OCI-LY7 (cell line): ENCODE results near the gene ITPRIP. TPM values are rescaled to one million over a fixed set of nuclear protein-coding genes. Genes with fewer than 3 reads are reported as not detected.

Experiments used
- BruUV-seq: library from RNA; stranded (reverse); fragments of 400-500 nt; replicated peaks from 2 replicates; lab custom pipeline; 2021; lab: Mats Ljungman, UMichigan
- CTCF ChIA-PET: fragments of 300-600 bp; sonication (Branson Sonifier 250); formaldehyde crosslinking; loops from one replicate; lab custom pipeline; 2022; ENCODE audit warnings: antibody characterized with exemption; ENCODE audit not compliant: unreplicated experiment; lab: Charles Lee
- POLR2A ChIA-PET: fragments of 300-600 bp; sonication (Branson Sonifier 250); formaldehyde crosslinking; loops from one replicate; lab custom pipeline; 2022; ENCODE audit warnings: antibody characterized with exemption; lab: Charles Lee
- DNase-seq: peaks from one replicate; pipeline ENCODE4 v3.0.0-alpha.2; 2015; ENCODE audit warnings: low spot score
- H2AFZ ChIP-seq: fragments of 200-600 bp; sonication (generic), shearing (Covaris generic); 2 replicates; pipeline ENCODE4 v1.6.1; 2014; ENCODE audit warnings: mild to moderate bottlenecking, antibody characterized with exemption, low read length, moderate library complexity
- H3K27ac ChIP-seq: fragments of 200-600 bp; sonication (generic); 2 replicates; pipeline ENCODE4 v1.5.1; 2014; ENCODE audit warnings: mixed run types, low read depth, mild to moderate bottlenecking, moderate library complexity, low read length, inconsistent platforms; ENCODE audit not compliant: poor library complexity, severe bottlenecking
- H3K36me3 ChIP-seq: fragments of 200-600 bp; sonication (generic); 2 replicates; pipeline ENCODE4 v1.6.1; 2014; ENCODE audit warnings: mild to moderate bottlenecking, antibody characterized with exemption, low read length, moderate library complexity, mixed read lengths; ENCODE audit not compliant: insufficient read depth
- H3K4me1 ChIP-seq: fragments of 200-600 bp; sonication (generic); 2 replicates; pipeline ENCODE4 v1.5.1; 2014; ENCODE audit warnings: mild to moderate bottlenecking, low read length; ENCODE audit not compliant: insufficient read depth, poor library complexity, severe bottlenecking
- H3K4me2 ChIP-seq: fragments of 200-600 bp; sonication (generic); 2 replicates; pipeline ENCODE4 v1.6.1; 2014; ENCODE audit warnings: mild to moderate bottlenecking, low read length
- H3K4me3 ChIP-seq: fragments of 200-600 bp; sonication (generic); 2 replicates; pipeline ENCODE4 v1.5.1; 2014; ENCODE audit warnings: mild to moderate bottlenecking, low read depth, low read length; ENCODE audit not compliant: poor library complexity, severe bottlenecking
- H3K79me2 ChIP-seq: fragments of 200-600 bp; sonication (generic); 2 replicates; pipeline ENCODE4 v1.6.1; 2016; ENCODE audit warnings: low read depth, mild to moderate bottlenecking, low read length, moderate library complexity, mixed read lengths; ENCODE audit not compliant: insufficient read depth
- H3K9me2 ChIP-seq: fragments of 200-600 bp; sonication (generic); 2 replicates; pipeline ENCODE4 v1.6.1; 2016; ENCODE audit warnings: mild to moderate bottlenecking, low read length, mixed read lengths; ENCODE audit not compliant: insufficient read depth
- H3K9me3 ChIP-seq: fragments of 200-600 bp; sonication (generic); 2 replicates; pipeline ENCODE4 v1.6.1; 2014; ENCODE audit warnings: mild to moderate bottlenecking, mixed run types, low read length, mixed read lengths
- H4K20me1 ChIP-seq: fragments of 200-600 bp; sonication (generic); 2 replicates; pipeline ENCODE4 v1.6.1; 2014; ENCODE audit warnings: mild to moderate bottlenecking, antibody characterized with exemption, low read length, moderate library complexity, mixed read lengths; ENCODE audit not compliant: insufficient read depth
- CTCF ChIP-seq: fragments of 200-600 bp; sonication (generic); conservative IDR thresholded peaks from 2 replicates; pipeline ENCODE4 v1.5.1; 2014; ENCODE audit warnings: mild to moderate bottlenecking, antibody characterized with exemption, low read length, moderate library complexity, mixed read lengths
- EZH2phosphoT487 ChIP-seq: fragments of 200-600 bp; sonication (generic); IDR thresholded peaks from 2 replicates; pipeline ENCODE4 v1.6.1; 2018; ENCODE audit warnings: low read depth, borderline replicate concordance, mild to moderate bottlenecking, mixed run types, antibody characterized with exemption, low read length, moderate library complexity, mixed read lengths
- intact Hi-C: fragments of 100-400 bp; cut with micrococcal nuclease; formaldehyde crosslinking; loops from one replicate; pipeline ENCODE4 v1.10.0; 2022; ENCODE audit not compliant: unreplicated experiment
- total RNA-seq, 2 experiments: library from RNA; depleted of rRNA in 1 of 2; stranded (reverse); fragments of >200 nt in 1 of 2; shearing (Covaris generic) in 1 of 2; gene quantifications; 2 replicates each; pipeline ENCODE4 v1.2.3, GENCODE V29; 2014 to 2022

ITPRIP gene
- total RNA-seq, 2 experiments from 2014 or later, result 6.0 to 18.0 TPM

DNA sequence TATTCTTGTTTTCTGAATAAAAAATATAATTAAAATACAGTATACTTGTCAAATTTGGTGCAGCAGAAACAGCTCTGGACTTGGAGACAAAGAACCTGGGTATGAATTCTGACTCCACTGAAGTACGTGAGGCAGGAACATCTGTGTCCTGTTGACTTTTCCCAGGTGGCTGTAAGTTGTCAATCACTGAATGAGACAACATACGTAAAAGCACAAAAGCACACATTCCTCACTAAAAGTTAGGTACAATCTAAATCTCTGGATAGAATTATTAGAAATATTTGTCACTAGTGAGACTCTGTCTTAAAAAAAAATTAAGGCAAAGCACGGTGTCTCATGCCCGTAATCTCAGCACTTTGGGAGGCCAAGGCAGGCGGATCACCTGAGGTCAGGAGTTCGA lies 33.5 kb upstream of the ITPRIP start:
- no peaks in the 10 kb centered on the region for H4K20me1 ChIP-seq
- H2AFZ ChIP-seq, result no peak overlapping the region
- no peaks in the 10 kb centered on the region for H3K4me1 ChIP-seq
- TF ChIP-seq CTCF (no peak), EZH2phosphoT487 (no peak)
- ChIA-PET CTCF (no interaction called here), POLR2A (no interaction called here)
- no TSS peak for BruUV-seq
- intact Hi-C loops, result no loop called here
- no peaks in the 10 kb centered on the region for H3K36me3 ChIP-seq
- no peaks in the 10 kb centered on the region for H3K9me2 ChIP-seq
- DNase-seq, result no peak
- no peak overlapping the region for H3K27ac ChIP-seq
- H3K9me3 ChIP-seq, result no peaks in the 10 kb centered on the region
- H3K4me3 ChIP-seq, result no peak overlapping the region
- H3K79me2 ChIP-seq, result no peaks in the 10 kb centered on the region
- no peak overlapping the region for H3K4me2 ChIP-seq

DNA sequence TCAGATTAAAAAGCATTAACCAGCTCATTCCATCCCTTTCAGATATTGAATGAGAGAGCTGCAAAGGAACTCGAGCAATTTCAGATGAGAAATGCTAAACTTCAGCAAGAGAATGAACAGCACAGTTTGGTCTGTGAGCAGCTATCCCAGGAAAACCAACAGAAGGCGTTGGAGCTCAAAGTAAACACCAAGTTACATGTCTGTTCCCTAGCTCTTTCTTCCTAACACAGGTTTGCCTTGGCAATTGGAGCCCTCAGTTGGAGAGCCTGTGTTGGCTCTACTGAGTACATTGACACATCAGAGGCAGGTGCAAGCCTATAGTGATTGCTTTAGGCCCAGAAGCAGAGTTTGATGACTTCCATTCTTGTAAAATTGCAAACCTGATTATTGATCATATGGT lies 30.1 kb upstream of the ITPRIP start:
- H3K9me2 ChIP-seq, result no peaks in the 10 kb centered on the region
- H3K79me2 ChIP-seq, result no peaks in the 10 kb centered on the region
- ChIA-PET CTCF (interaction anchor here (0.8 kb wide), 1 partner anchor 76 kb away, joined by 3 read pairs; no protein-coding TSS in a partner anchor), POLR2A (interaction anchor here (0.6 kb wide), 1 partner anchor 238 kb away, joined by 3 read pairs; no protein-coding TSS in a partner anchor)
- BruUV-seq, result no TSS peak
- no peaks in the 10 kb centered on the region for H3K36me3 ChIP-seq
- no peak for TF ChIP-seq CTCF
- TF ChIP-seq EZH2phosphoT487, result no peak
- H3K27ac ChIP-seq, result no peak overlapping the region
- intact Hi-C loops, result no loop called here
- no peak for DNase-seq
- H2AFZ ChIP-seq, result no peak overlapping the region
- H3K4me1 ChIP-seq, result no peaks in the 10 kb centered on the region
- no peak overlapping the region for H3K4me3 ChIP-seq
- no peaks in the 10 kb centered on the region for H4K20me1 ChIP-seq
- no peak overlapping the region for H3K4me2 ChIP-seq
- H3K9me3 ChIP-seq, result no peaks in the 10 kb centered on the region

DNA sequence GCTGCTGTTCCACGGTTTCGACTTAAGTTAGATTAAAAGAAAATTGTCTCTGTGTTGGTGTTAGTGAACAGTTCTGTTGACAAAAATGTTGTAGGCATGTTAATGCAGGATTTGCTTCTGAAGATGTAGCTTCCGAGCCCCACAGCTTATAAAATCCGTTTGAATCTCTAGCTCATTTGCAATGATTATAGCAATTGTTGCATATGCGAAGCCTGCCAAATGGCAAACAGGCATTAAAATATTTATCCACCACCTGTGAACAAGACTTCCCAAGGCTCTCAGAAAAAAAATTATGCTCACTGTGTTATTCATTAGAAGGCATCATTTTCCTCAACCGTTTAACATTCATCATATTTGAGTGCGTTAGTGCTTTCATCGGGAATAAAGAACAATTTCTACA lies 29.6 kb upstream of the ITPRIP start:
- POLR2A ChIA-PET, result no interaction called here
- Histone ChIP-seq H3K27ac (no peak overlapping the region), H3K4me2 (no peak overlapping the region), H4K20me1 (no peaks in the 10 kb centered on the region), H3K36me3 (no peaks in the 10 kb centered on the region), H3K9me3 (no peaks in the 10 kb centered on the region), H3K9me2 (no peaks in the 10 kb centered on the region), H3K79me2 (no peaks in the 10 kb centered on the region), H3K4me1 (no peaks in the 10 kb centered on the region), H2AFZ (no peak overlapping the region), H3K4me3 (no peak overlapping the region)
- intact Hi-C loops, result no loop called here
- BruUV-seq, result no TSS peak
- no peak for DNase-seq
- CTCF ChIA-PET, result interaction anchor here (0.8 kb wide), 1 partner anchor 75 kb away, joined by 3 read pairs; no protein-coding TSS in a partner anchor
- no peak for TF ChIP-seq EZH2phosphoT487
- TF ChIP-seq CTCF, result no peak
